IMR-90 (cell line): Measurements from ENCODE around the gene GPR137. TPM values are rescaled to one million over a fixed set of nuclear protein-coding genes. Genes with fewer than 3 reads are reported as not detected.

ENCODE experiments used
- ATAC-seq: fragments of 200-7000 bp; cut with Tn5 transposase; 2 replicates; pipeline ENCODE4 v1.9.1; 2020; ENCODE audit warnings: low read depth, mild to moderate bottlenecking, moderate library complexity
- BruUV-seq: library from RNA; stranded (reverse); fragments of 400-500 nt; replicated peaks from 2 replicates; lab custom pipeline; 2021; lab: Mats Ljungman, UMichigan
- CTCF ChIA-PET: fragments of 300-600 bp; formaldehyde crosslinking; extraction: SDS; loops from one replicate; lab custom pipeline; 2021; ENCODE audit warnings: antibody characterized with exemption; lab: Yijun Ruan, JAX
- POLR2A ChIA-PET: fragments of 300-600 bp; sonication (Branson Sonifier 250); formaldehyde crosslinking; loops from one replicate; lab custom pipeline; 2022; ENCODE audit warnings: antibody characterized with exemption; ENCODE audit not compliant: unreplicated experiment; lab: Charles Lee
- DNase-seq: peaks from one replicate; pipeline ENCODE4 v3.0.0; 2013
- H2AFZ ChIP-seq: replicated peaks from 2 replicates; pipeline ENCODE3; 2013; ENCODE audit warnings: low read length, mild to moderate bottlenecking; ENCODE audit not compliant: poor library complexity
- H2AK5ac ChIP-seq: 2 replicates; pipeline ENCODE4 v1.6.1; 2013; ENCODE audit warnings: low read depth, low read length, inconsistent platforms
- H2AK9ac ChIP-seq: replicated peaks from 2 replicates; pipeline ENCODE3; 2013; ENCODE audit warnings: mild to moderate bottlenecking, low read depth, low read length, moderate library complexity; ENCODE audit not compliant: poor library complexity
- H2BK120ac ChIP-seq: 2 replicates; pipeline ENCODE4 v1.6.1; 2013; ENCODE audit warnings: low read depth, low read length, inconsistent platforms
- H2BK15ac ChIP-seq: 3 replicates; pipeline ENCODE4 v1.6.1; 2013; ENCODE audit warnings: low read depth, low read length, inconsistent platforms
- H2BK20ac ChIP-seq: 2 replicates; pipeline ENCODE4 v1.6.1; 2013; ENCODE audit warnings: low read depth, mild to moderate bottlenecking, inconsistent platforms, low read length, moderate library complexity
- H2BK5ac ChIP-seq: 2 replicates; pipeline ENCODE4 v1.6.1; 2013; ENCODE audit warnings: mild to moderate bottlenecking, low read depth, low read length, inconsistent platforms; ENCODE audit not compliant: poor library complexity, severe bottlenecking
- H3K14ac ChIP-seq: replicated peaks from 2 replicates; pipeline ENCODE4 v1.6.1; 2013; ENCODE audit warnings: low read depth, low read length, inconsistent platforms
- H3K18ac ChIP-seq: 2 replicates; pipeline ENCODE4 v1.6.1; 2013; ENCODE audit warnings: low read depth, low read length, control low read depth
- H3K23ac ChIP-seq: 2 replicates; pipeline ENCODE4 v1.6.1; 2013; ENCODE audit warnings: low read depth, low read length, inconsistent platforms
- H3K27ac ChIP-seq: 2 replicates; pipeline ENCODE4 v1.5.1; 2013; ENCODE audit warnings: mild to moderate bottlenecking, control low read depth, low read length; ENCODE audit not compliant: insufficient read depth
- H3K27me3 ChIP-seq: 2 replicates; pipeline ENCODE4 v1.6.1; 2013; ENCODE audit warnings: low read length; ENCODE audit not compliant: control insufficient read depth, insufficient read depth
- H3K36me3 ChIP-seq: 2 replicates; pipeline ENCODE4 v1.6.1; 2013; ENCODE audit warnings: low read length, mixed read lengths; ENCODE audit not compliant: control insufficient read depth, insufficient read depth
- H3K4ac ChIP-seq: 2 replicates; pipeline ENCODE4 v1.6.1; 2013; ENCODE audit warnings: low read depth, low read length, inconsistent platforms
- H3K4me1 ChIP-seq: 2 replicates; pipeline ENCODE4 v1.6.1; 2013; ENCODE audit warnings: low read length, mixed read lengths; ENCODE audit not compliant: control insufficient read depth, insufficient read depth
- H3K4me2 ChIP-seq: 2 replicates; pipeline ENCODE4 v1.6.1; 2013; ENCODE audit warnings: low read depth, mild to moderate bottlenecking, control low read depth, low read length, moderate library complexity
- H3K4me3 ChIP-seq: 2 replicates; pipeline ENCODE4 v1.5.1; 2013; ENCODE audit warnings: low read depth, mild to moderate bottlenecking, control low read depth, low read length, moderate library complexity; ENCODE audit not compliant: insufficient read depth
- H3K56ac ChIP-seq: 2 replicates; pipeline ENCODE4 v1.6.1; 2013; ENCODE audit warnings: low read length, inconsistent platforms; ENCODE audit not compliant: insufficient read depth; ENCODE audit errors: extremely low read depth
- H3K79me1 ChIP-seq, 2 experiments: 2 replicates each; pipeline ENCODE4 v1.6.1; 2013; ENCODE audit warnings: low read length in 2 of 2, inconsistent platforms in 1 of 2, low read depth in 1 of 2
- H3K9ac ChIP-seq: 2 replicates; pipeline ENCODE4 v1.6.1; 2013; ENCODE audit warnings: low read depth, low read length, control low read depth
- H3K9me1 ChIP-seq: 2 replicates; pipeline ENCODE4 v1.6.1; 2013; ENCODE audit warnings: low read length, inconsistent platforms; ENCODE audit not compliant: insufficient read depth
- H3K9me3 ChIP-seq: 2 replicates; pipeline ENCODE4 v1.6.1; 2013; ENCODE audit warnings: low read length; ENCODE audit not compliant: control insufficient read depth, insufficient read depth
- H4K20me1 ChIP-seq: 2 replicates; pipeline ENCODE4 v1.6.1; 2013; ENCODE audit warnings: low read length, inconsistent platforms; ENCODE audit not compliant: insufficient read depth
- H4K5ac ChIP-seq: 2 replicates; pipeline ENCODE4 v1.6.1; 2013; ENCODE audit warnings: mild to moderate bottlenecking, low read depth, low read length, control low read depth
- H4K8ac ChIP-seq, 2 experiments: 2 replicates each; pipeline ENCODE4 v1.6.1; 2013; ENCODE audit warnings: low read depth in 2 of 2, low read length in 2 of 2, control low read depth in 1 of 2, inconsistent platforms in 1 of 2
- H4K91ac ChIP-seq: 2 replicates; pipeline ENCODE4 v1.6.1; 2013; ENCODE audit warnings: low read depth, low read length, inconsistent platforms; ENCODE audit not compliant: insufficient read depth
- BHLHE40 ChIP-seq: fragments of 150-350 bp; IDR thresholded peaks from 2 replicates; pipeline ENCODE4 v1.6.1; 2016; ENCODE audit warnings: mild to moderate bottlenecking, low read depth, low read length
- CEBPB ChIP-seq: IDR thresholded peaks from 2 replicates; pipeline ENCODE4 v1.6.1; 2012; ENCODE audit warnings: low read depth, low read length, improper control_type of control experiment
- CHD1 ChIP-seq: IDR thresholded peaks from 2 replicates; pipeline ENCODE4 v1.6.1; 2012; ENCODE audit warnings: low read depth, low read length, improper control_type of control experiment
- MAFK ChIP-seq: IDR thresholded peaks from 2 replicates; pipeline ENCODE4 v1.6.1; 2012; ENCODE audit warnings: low read depth, low read length, improper control_type of control experiment
- MAZ ChIP-seq: IDR thresholded peaks from 2 replicates; pipeline ENCODE4 v1.6.1; 2012; ENCODE audit warnings: low read depth, mild to moderate bottlenecking, low read length, improper control_type of control experiment, moderate library complexity, borderline replicate concordance
- NFE2L2 ChIP-seq: fragments of 150-350 bp; IDR thresholded peaks from 2 replicates; pipeline ENCODE4 v1.6.1; 2016; ENCODE audit warnings: low read depth, mild to moderate bottlenecking, low read length
- RAD21 ChIP-seq: IDR thresholded peaks from 2 replicates; pipeline ENCODE4 v1.6.1; 2012; ENCODE audit warnings: low read length, improper control_type of control experiment
- RCOR1 ChIP-seq: IDR thresholded peaks from 2 replicates; pipeline ENCODE4 v1.6.1; 2012; ENCODE audit warnings: mild to moderate bottlenecking, low read length, improper control_type of control experiment; ENCODE audit not compliant: insufficient replicate concordance
- RFX5 ChIP-seq: IDR thresholded peaks from 2 replicates; pipeline ENCODE4 v1.8.0; 2012; ENCODE audit warnings: low read depth, mild to moderate bottlenecking, low read length, moderate library complexity
- SMC3 ChIP-seq: fragments of 150-350 bp; IDR thresholded peaks from 2 replicates; pipeline ENCODE4 v1.6.1; 2016; ENCODE audit warnings: low read depth, mild to moderate bottlenecking, antibody characterized with exemption, low read length, moderate library complexity
- WGBS, 2 experiments: methylation state at CpG; one replicate each; pipeline versions ENCODE4 v1.1.5 to v1.1.7; 2013; ENCODE audit warnings: missing lambda C conversion rate in 2 of 2; ENCODE audit not compliant: insufficient read length in 1 of 2; ENCODE audit errors: extremely low coverage in 2 of 2; 5-methylcytosine and 5-hydroxymethylcytosine counted together
- dilution Hi-C: fragments of 300-500 bp; cut with HindIII; formaldehyde crosslinking; loops from one replicate; pipeline ENCODE4 v1.14.3; 2018; ENCODE audit warnings: low sequenced_read_pairs; ENCODE audit not compliant: unreplicated experiment
- in situ Hi-C: fragments of 300-500 bp; cut with MboI; formaldehyde crosslinking; loops from 3 replicates; pipeline ENCODE4 v1.14.3; 2019; ENCODE audit warnings: low sequenced_read_pairs, inconsistent platforms, mixed read lengths
- intact Hi-C: fragments of 100-400 bp; cut with micrococcal nuclease; formaldehyde crosslinking; loops from 2 replicates; pipeline ENCODE4 v1.10.0; 2022
- polyA plus RNA-seq, 3 experiments: library from polyadenylated mRNA; depleted of rRNA; stranded (reverse); fragments of >200 nt; gene quantifications; 2 replicates each; pipeline ENCODE4 v1.2.3, GENCODE V29; 2012; ENCODE audit warnings: low replicate concordance in 1 of 3
- total RNA-seq: library from RNA; depleted of rRNA; stranded (reverse); fragments of >200 nt; gene quantifications from 2 replicates; pipeline ENCODE4 v1.2.3, GENCODE V29; 2012
- TF ChIP-seq, protein P1 (sequence below): conservative IDR thresholded peaks from 2 replicates; pipeline ENCODE4 v1.5.1; 2012; ENCODE audit warnings: mild to moderate bottlenecking, low read depth, low read length, improper control_type of control experiment
- TF ChIP-seq, protein P2 (sequence below): fragments of 150-350 bp; IDR thresholded peaks from 2 replicates; pipeline ENCODE4 v1.6.1; 2016; ENCODE audit warnings: low read depth, mild to moderate bottlenecking, low read length, moderate library complexity, borderline replicate concordance
- TF ChIP-seq, protein P3 (sequence below): fragments of 150-350 bp; IDR thresholded peaks from 2 replicates; pipeline ENCODE4 v1.6.1; 2017; ENCODE audit warnings: mild to moderate bottlenecking, antibody characterized with exemption, low read length, low read depth

The GPR137 gene
- total and polyA plus RNA-seq, 2 of the 4 experiments (the other 2 are of a cell fraction): 3.6 to 26.0 TPM

DNA sequence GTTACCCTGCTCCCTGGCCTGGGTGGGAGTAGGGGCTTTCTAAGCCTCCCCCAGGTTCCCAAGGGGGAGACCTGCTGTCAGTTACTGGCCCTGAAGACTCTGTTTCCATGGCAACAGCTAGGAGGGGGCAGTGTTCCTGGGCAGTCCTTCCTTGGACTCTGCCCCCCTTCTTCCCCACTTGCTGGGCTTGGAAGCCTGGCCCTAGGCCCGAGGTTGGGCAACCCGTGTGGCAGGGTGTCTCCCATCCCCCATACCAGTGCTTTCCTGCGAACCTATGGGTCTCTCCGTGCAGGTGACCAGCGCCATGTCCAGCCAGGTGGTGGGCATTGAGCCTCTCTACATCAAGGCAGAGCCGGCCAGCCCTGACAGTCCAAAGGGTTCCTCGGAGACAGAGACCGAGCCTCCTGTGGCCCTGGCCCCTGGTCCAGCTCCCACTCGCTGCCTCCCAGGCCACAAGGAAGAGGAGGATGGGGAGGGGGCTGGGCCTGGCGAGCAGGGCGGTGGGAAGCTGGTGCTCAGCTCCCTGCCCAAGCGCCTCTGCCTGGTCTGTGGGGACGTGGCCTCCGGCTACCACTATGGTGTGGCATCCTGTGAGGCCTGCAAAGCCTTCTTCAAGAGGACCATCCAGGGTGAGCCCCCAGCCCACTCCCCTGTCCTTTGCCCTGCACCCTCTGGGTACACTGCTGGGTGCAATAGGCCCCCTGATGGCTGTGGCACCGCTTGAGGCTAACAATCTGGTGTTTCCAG is 21.4 kb downstream of the GPR137 start:
- Histone ChIP-seq H3K4ac (no peak overlapping the region), H3K56ac (no peak overlapping the region), H2AK5ac (no peak overlapping the region), H2BK120ac (no peak overlapping the region), H4K91ac (no peak overlapping the region), H3K36me3 (no peaks in the 10 kb centered on the region), H2BK5ac (no peak overlapping the region), H3K18ac (no peak overlapping the region), H2AFZ (no peak overlapping the region), H2BK15ac (no peak overlapping the region), H3K4me1 (peaks cover 9% of the 10 kb centered on the region; the same call in 1 of the 2 replicates), H3K9me1 (no peaks in the 10 kb centered on the region), H3K9me3 (no peaks in the 10 kb centered on the region), H3K4me3 (no peak overlapping the region), H3K27ac (no peak overlapping the region), H4K5ac (no peak overlapping the region), H3K27me3 (no peaks in the 10 kb centered on the region), H3K79me1 (peaks cover 19 to 30% of the 10 kb centered on the region in 2 experiments), H2AK9ac (peak overlapping the region; percentile 83), H4K20me1 (peaks cover 7% of the 10 kb centered on the region), H3K23ac (peak overlapping the region; percentile 20; the same call in 1 of the 2 replicates), H3K9ac (no peak overlapping the region), H3K4me2 (peak overlapping the region; percentile 90; the same call in 1 of the 2 replicates), H4K8ac (no peak overlapping the region; a peak in 2 of 4 replicates), H3K14ac (no peak overlapping the region), H2BK20ac (no peak overlapping the region)
- no peak for ATAC-seq
- TF ChIP-seq RCOR1: no peak
- TF ChIP-seq NFE2L2: no peak
- TF ChIP-seq BHLHE40: no peak
- no peak for TF ChIP-seq RAD21
- TF ChIP-seq MAFK: no peak
- TF ChIP-seq, protein P1, sequence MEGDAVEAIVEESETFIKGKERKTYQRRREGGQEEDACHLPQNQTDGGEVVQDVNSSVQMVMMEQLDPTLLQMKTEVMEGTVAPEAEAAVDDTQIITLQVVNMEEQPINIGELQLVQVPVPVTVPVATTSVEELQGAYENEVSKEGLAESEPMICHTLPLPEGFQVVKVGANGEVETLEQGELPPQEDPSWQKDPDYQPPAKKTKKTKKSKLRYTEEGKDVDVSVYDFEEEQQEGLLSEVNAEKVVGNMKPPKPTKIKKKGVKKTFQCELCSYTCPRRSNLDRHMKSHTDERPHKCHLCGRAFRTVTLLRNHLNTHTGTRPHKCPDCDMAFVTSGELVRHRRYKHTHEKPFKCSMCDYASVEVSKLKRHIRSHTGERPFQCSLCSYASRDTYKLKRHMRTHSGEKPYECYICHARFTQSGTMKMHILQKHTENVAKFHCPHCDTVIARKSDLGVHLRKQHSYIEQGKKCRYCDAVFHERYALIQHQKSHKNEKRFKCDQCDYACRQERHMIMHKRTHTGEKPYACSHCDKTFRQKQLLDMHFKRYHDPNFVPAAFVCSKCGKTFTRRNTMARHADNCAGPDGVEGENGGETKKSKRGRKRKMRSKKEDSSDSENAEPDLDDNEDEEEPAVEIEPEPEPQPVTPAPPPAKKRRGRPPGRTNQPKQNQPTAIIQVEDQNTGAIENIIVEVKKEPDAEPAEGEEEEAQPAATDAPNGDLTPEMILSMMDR: no peak
- TF ChIP-seq, protein P2, sequence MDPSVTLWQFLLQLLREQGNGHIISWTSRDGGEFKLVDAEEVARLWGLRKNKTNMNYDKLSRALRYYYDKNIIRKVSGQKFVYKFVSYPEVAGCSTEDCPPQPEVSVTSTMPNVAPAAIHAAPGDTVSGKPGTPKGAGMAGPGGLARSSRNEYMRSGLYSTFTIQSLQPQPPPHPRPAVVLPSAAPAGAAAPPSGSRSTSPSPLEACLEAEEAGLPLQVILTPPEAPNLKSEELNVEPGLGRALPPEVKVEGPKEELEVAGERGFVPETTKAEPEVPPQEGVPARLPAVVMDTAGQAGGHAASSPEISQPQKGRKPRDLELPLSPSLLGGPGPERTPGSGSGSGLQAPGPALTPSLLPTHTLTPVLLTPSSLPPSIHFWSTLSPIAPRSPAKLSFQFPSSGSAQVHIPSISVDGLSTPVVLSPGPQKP: no peak
- TF ChIP-seq, protein P3, sequence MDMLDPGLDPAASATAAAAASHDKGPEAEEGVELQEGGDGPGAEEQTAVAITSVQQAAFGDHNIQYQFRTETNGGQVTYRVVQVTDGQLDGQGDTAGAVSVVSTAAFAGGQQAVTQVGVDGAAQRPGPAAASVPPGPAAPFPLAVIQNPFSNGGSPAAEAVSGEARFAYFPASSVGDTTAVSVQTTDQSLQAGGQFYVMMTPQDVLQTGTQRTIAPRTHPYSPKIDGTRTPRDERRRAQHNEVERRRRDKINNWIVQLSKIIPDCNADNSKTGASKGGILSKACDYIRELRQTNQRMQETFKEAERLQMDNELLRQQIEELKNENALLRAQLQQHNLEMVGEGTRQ: no peak
- TF ChIP-seq CEBPB: no peak; the same call in 1 of the 2 replicates
- no peak for TF ChIP-seq MAZ
- no peak for TF ChIP-seq RFX5
- no peak for TF ChIP-seq CHD1
- TF ChIP-seq SMC3: no peak
- intact Hi-C loops (loop anchor here (1.0 to 10.0 kb wide), 2 partner anchors 48 to 302 kb away; no protein-coding TSS in a partner anchor), in situ Hi-C loops (no loop called here), dilution Hi-C loops (no loop called here)
- ChIA-PET CTCF (no interaction called here), POLR2A (interaction anchor here (0.6 kb wide), 1 partner anchor 40 kb away, joined by 5 read pairs; no protein-coding TSS in a partner anchor)
- no peak for DNase-seq
- no TSS peak for BruUV-seq
- 13% methylated on average over 3 of the region's 15 CpGs; no CpG with 5 or more reads in 1 of the 2 experiments for WGBS, 2 experiments
